ENCODE measurements around the gene IL17REL. TPM values are rescaled to one million over a fixed set of nuclear protein-coding genes. Genes with fewer than 3 reads are reported as not detected.

The IL17REL gene
- total RNA-seq, 1 donor from 2014 or later = not detected

GRCh38 chr22:50046481-50047245, 34.1 kb upstream of the IL17REL start:
- H3K27ac ChIP-seq (ENCODE audit: low read depth, low read length) = no peak overlapping the region
- no peak overlapping the region for H3K27ac Mint-ChIP-seq (ENCODE audit: unreplicated experiment)
- DNase-seq (ENCODE audit: low read depth) (no peak), FAIRE-seq (no peak)
- no peaks in the 10 kb centered on the region for H3K36me3 Mint-ChIP-seq (ENCODE audit: low read depth, unreplicated experiment)
- no peaks in the 10 kb centered on the region for H3K9me3 ChIP-seq (ENCODE audit: insufficient read depth, low read depth, low read length)
- H3K4me1 Mint-ChIP-seq (ENCODE audit: low read depth, unreplicated experiment) = no peaks in the 10 kb centered on the region
- no peaks in the 10 kb centered on the region for H3K79me2 ChIP-seq (ENCODE audit: insufficient read depth, low read length)
- no peaks in the 10 kb centered on the region for H4K20me1 ChIP-seq (ENCODE audit: insufficient read depth, low read length)
- no peaks in the 10 kb centered on the region for H3K36me3 ChIP-seq (ENCODE audit: insufficient read depth, low read length)
- no peak for TF ChIP-seq EZH2 (IDR thresholded peaks at IDR 0.05; ENCODE audit: insufficient read depth, low read length)
- TF ChIP-seq, protein P1, sequence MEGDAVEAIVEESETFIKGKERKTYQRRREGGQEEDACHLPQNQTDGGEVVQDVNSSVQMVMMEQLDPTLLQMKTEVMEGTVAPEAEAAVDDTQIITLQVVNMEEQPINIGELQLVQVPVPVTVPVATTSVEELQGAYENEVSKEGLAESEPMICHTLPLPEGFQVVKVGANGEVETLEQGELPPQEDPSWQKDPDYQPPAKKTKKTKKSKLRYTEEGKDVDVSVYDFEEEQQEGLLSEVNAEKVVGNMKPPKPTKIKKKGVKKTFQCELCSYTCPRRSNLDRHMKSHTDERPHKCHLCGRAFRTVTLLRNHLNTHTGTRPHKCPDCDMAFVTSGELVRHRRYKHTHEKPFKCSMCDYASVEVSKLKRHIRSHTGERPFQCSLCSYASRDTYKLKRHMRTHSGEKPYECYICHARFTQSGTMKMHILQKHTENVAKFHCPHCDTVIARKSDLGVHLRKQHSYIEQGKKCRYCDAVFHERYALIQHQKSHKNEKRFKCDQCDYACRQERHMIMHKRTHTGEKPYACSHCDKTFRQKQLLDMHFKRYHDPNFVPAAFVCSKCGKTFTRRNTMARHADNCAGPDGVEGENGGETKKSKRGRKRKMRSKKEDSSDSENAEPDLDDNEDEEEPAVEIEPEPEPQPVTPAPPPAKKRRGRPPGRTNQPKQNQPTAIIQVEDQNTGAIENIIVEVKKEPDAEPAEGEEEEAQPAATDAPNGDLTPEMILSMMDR (IDR thresholded peaks at IDR 0.05; ENCODE audit: insufficient read depth, low read depth, low read length) = no peak
- H3K9ac ChIP-seq (ENCODE audit: low read length) = no peak overlapping the region
- peaks cover 14% of the 10 kb centered on the region for H3K9me3 Mint-ChIP-seq (ENCODE audit: unreplicated experiment)
- no peak overlapping the region for H3K4me3 ChIP-seq (ENCODE audit: insufficient read depth, low read depth, low read length)
- H3K4me2 ChIP-seq (ENCODE audit: low read length) = no peak overlapping the region
- no peak overlapping the region for H3K4me3 Mint-ChIP-seq (ENCODE audit: unreplicated experiment)
- H3K4me1 ChIP-seq (ENCODE audit: insufficient read depth, low read length) = no peaks in the 10 kb centered on the region
- peaks cover 22% of the 10 kb centered on the region for H3K27me3 Mint-ChIP-seq (ENCODE audit: low read depth, unreplicated experiment)
- no peak overlapping the region for H2AFZ ChIP-seq (ENCODE audit: low read depth, low read length)
- H3K27me3 ChIP-seq (ENCODE audit: insufficient read depth, low read length) = peaks cover 3% of the 10 kb centered on the region

- Histone ChIP-seq H3K27me3 (ENCODE audit: insufficient read depth, low read length) (peaks cover 3% of the 10 kb centered on the region), H3K4me3 (ENCODE audit: insufficient read depth, low read depth, low read length) (no peak overlapping the region), H3K36me3 (ENCODE audit: insufficient read depth, low read length) (no peaks in the 10 kb centered on the region), H2AFZ (ENCODE audit: low read depth, low read length) (no peak overlapping the region), H3K9ac (ENCODE audit: low read length) (no peak overlapping the region), H3K27ac (ENCODE audit: low read depth, low read length) (no peak overlapping the region), H3K4me2 (ENCODE audit: low read length) (no peak overlapping the region), H4K20me1 (ENCODE audit: insufficient read depth, low read length) (no peaks in the 10 kb centered on the region), H3K4me1 (ENCODE audit: insufficient read depth, low read length) (no peaks in the 10 kb centered on the region), H3K9me3 (ENCODE audit: insufficient read depth, low read depth, low read length) (no peaks in the 10 kb centered on the region), H3K79me2 (ENCODE audit: insufficient read depth, low read length) (no peaks in the 10 kb centered on the region)
- H3K36me3 Mint-ChIP-seq (ENCODE audit: low read depth, unreplicated experiment) = no peaks in the 10 kb centered on the region
- no peak for FAIRE-seq
- TF ChIP-seq EZH2 (IDR thresholded peaks at IDR 0.05; ENCODE audit: insufficient read depth, low read length) = no peak
- TF ChIP-seq, protein P1 (IDR thresholded peaks at IDR 0.05; ENCODE audit: insufficient read depth, low read depth, low read length) = no peak
- H3K9me3 Mint-ChIP-seq (ENCODE audit: unreplicated experiment) = peaks cover 12% of the 10 kb centered on the region
- H3K27me3 Mint-ChIP-seq (ENCODE audit: low read depth, unreplicated experiment) = peaks cover 18% of the 10 kb centered on the region
- no peak overlapping the region for H3K4me3 Mint-ChIP-seq (ENCODE audit: unreplicated experiment)
- DNase-seq (ENCODE audit: low read depth) = no peak
- no peaks in the 10 kb centered on the region for H3K4me1 Mint-ChIP-seq (ENCODE audit: low read depth, unreplicated experiment)
- no peak overlapping the region for H3K27ac Mint-ChIP-seq (ENCODE audit: unreplicated experiment)
Measured at GRCh38 chr22:50046019-50046415, 33.5 kb upstream of the IL17REL start.
